WTC11 (cell line): Measurements from ENCODE around the gene ACTL8.

Experiments used
- CREM ChIP-seq: sonication (generic); formaldehyde crosslinking; IDR thresholded peaks from 2 replicates; pipeline ENCODE4 v1.8.1; 2022; ENCODE audit warnings: mild to moderate bottlenecking, missing genetic modification reagents, moderate library complexity
- FOXK1 ChIP-seq: sonication (generic); formaldehyde crosslinking; IDR thresholded peaks from 2 replicates; pipeline ENCODE4 v1.8.0; 2022; ENCODE audit warnings: mild to moderate bottlenecking, moderate library complexity, missing genetic modification reagents
- FOXP1 ChIP-seq: sonication (generic); formaldehyde crosslinking; IDR thresholded peaks from 2 replicates; pipeline ENCODE4 v1.8.0; 2022; ENCODE audit warnings: missing genetic modification reagents, mild to moderate bottlenecking, moderate library complexity, borderline replicate concordance
- KAT7 ChIP-seq: sonication (generic); formaldehyde crosslinking; IDR thresholded peaks from 2 replicates; pipeline ENCODE4 v1.8.1; 2023; ENCODE audit warnings: missing genetic modification reagents, mild to moderate bottlenecking, borderline replicate concordance
- NR1H2 ChIP-seq: sonication (generic); formaldehyde crosslinking; IDR thresholded peaks from 2 replicates; pipeline ENCODE4 v1.9.0; 2021; ENCODE audit warnings: mild to moderate bottlenecking, moderate library complexity, missing genetic modification reagents
- NR3C1 ChIP-seq: sonication (generic); formaldehyde crosslinking; conservative IDR thresholded peaks from 2 replicates; pipeline ENCODE4 v1.8.1; 2023; ENCODE audit warnings: low read depth, mild to moderate bottlenecking, missing genetic modification reagents
- TEAD4 ChIP-seq: sonication (generic); formaldehyde crosslinking; IDR thresholded peaks from 2 replicates; pipeline ENCODE4 v1.8.0; 2022; ENCODE audit warnings: mild to moderate bottlenecking, missing genetic modification reagents
- TP53 ChIP-seq: sonication (generic); formaldehyde crosslinking; IDR thresholded peaks from 2 replicates; pipeline ENCODE4 v1.8.1; 2023; ENCODE audit warnings: mild to moderate bottlenecking, missing genetic modification reagents
- ZNF263 ChIP-seq: sonication (generic); formaldehyde crosslinking; IDR thresholded peaks from 2 replicates; pipeline ENCODE4 v1.8.1; 2022; ENCODE audit warnings: low read depth, mild to moderate bottlenecking, moderate library complexity, missing genetic modification reagents
- TF ChIP-seq, protein P1 (sequence below): fragments of 200-600 bp; IDR thresholded peaks from 2 replicates; pipeline ENCODE4 v1.8.0; 2022; ENCODE audit warnings: antibody characterized with exemption
- TF ChIP-seq, protein P2 (sequence below): sonication (generic); formaldehyde crosslinking; conservative IDR thresholded peaks from 2 replicates; pipeline ENCODE4 v1.8.1; 2022; ENCODE audit warnings: mild to moderate bottlenecking, missing genetic modification reagents
- TF ChIP-seq, protein P3 (sequence below): sonication (generic); formaldehyde crosslinking; IDR thresholded peaks from 2 replicates; pipeline ENCODE4 v1.8.0; 2023; ENCODE audit warnings: mild to moderate bottlenecking, missing genetic modification reagents
- TF ChIP-seq, protein P4 (sequence below): fragments of 250-450 bp; sonication (Bioruptor Pico); IDR thresholded peaks from 2 replicates; pipeline ENCODE4 v1.9.0; 2021; ENCODE audit warnings: moderate library complexity, mild to moderate bottlenecking, inconsistent platforms, borderline replicate concordance

DNA sequence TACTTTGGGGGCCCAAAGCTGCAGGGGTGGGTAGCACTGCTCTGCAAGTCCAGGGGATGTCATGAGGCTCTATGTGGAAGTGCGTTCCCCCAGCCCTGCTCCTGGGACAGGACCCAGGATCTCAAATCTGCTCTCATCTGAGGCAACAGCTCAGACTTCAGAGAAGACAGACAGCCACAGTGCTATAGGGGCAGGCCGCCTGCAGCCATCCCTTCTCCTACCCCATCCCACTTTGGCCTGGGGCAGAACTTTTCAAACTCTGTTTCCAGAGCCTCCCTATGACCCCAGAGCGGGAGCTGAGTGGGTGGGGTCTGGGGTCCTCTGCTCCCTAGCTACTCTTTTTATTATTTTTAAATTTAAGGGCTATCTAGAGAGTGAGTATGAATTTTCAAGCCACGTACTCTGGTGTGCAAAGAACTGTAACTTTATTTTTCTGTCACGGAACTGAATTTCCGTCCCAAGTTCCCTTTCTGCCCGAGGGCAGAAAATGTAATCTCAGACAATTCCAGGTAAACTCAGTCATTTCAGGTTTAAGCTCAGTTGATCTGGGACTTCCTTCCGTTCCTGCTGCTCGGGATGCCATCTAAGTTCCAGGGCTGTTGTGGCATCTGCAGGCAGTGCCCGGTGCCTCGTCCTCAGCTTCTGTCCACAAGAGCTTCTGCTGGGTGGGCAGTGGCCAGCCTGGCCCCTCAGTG, 98.3 kb downstream of the ACTL8 start:
- TF ChIP-seq CREM: no peak
- TF ChIP-seq, protein P1, sequence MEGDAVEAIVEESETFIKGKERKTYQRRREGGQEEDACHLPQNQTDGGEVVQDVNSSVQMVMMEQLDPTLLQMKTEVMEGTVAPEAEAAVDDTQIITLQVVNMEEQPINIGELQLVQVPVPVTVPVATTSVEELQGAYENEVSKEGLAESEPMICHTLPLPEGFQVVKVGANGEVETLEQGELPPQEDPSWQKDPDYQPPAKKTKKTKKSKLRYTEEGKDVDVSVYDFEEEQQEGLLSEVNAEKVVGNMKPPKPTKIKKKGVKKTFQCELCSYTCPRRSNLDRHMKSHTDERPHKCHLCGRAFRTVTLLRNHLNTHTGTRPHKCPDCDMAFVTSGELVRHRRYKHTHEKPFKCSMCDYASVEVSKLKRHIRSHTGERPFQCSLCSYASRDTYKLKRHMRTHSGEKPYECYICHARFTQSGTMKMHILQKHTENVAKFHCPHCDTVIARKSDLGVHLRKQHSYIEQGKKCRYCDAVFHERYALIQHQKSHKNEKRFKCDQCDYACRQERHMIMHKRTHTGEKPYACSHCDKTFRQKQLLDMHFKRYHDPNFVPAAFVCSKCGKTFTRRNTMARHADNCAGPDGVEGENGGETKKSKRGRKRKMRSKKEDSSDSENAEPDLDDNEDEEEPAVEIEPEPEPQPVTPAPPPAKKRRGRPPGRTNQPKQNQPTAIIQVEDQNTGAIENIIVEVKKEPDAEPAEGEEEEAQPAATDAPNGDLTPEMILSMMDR: no peak
- TF ChIP-seq, protein P2, sequence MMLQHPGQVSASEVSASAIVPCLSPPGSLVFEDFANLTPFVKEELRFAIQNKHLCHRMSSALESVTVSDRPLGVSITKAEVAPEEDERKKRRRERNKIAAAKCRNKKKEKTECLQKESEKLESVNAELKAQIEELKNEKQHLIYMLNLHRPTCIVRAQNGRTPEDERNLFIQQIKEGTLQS: no peak
- TF ChIP-seq FOXK1: no peak
- no peak for TF ChIP-seq NR3C1 (CRISPR knock-in tag)
- no peak for TF ChIP-seq NR1H2 (CRISPR knock-in tag)
- no peak for TF ChIP-seq FOXP1 (CRISPR knock-in tag)
- no peak for TF ChIP-seq KAT7 (CRISPR knock-in tag)
- TF ChIP-seq, protein P3, sequence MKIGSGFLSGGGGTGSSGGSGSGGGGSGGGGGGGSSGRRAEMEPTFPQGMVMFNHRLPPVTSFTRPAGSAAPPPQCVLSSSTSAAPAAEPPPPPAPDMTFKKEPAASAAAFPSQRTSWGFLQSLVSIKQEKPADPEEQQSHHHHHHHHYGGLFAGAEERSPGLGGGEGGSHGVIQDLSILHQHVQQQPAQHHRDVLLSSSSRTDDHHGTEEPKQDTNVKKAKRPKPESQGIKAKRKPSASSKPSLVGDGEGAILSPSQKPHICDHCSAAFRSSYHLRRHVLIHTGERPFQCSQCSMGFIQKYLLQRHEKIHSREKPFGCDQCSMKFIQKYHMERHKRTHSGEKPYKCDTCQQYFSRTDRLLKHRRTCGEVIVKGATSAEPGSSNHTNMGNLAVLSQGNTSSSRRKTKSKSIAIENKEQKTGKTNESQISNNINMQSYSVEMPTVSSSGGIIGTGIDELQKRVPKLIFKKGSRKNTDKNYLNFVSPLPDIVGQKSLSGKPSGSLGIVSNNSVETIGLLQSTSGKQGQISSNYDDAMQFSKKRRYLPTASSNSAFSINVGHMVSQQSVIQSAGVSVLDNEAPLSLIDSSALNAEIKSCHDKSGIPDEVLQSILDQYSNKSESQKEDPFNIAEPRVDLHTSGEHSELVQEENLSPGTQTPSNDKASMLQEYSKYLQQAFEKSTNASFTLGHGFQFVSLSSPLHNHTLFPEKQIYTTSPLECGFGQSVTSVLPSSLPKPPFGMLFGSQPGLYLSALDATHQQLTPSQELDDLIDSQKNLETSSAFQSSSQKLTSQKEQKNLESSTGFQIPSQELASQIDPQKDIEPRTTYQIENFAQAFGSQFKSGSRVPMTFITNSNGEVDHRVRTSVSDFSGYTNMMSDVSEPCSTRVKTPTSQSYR (CRISPR knock-in tag): no peak
- TF ChIP-seq, protein P4, sequence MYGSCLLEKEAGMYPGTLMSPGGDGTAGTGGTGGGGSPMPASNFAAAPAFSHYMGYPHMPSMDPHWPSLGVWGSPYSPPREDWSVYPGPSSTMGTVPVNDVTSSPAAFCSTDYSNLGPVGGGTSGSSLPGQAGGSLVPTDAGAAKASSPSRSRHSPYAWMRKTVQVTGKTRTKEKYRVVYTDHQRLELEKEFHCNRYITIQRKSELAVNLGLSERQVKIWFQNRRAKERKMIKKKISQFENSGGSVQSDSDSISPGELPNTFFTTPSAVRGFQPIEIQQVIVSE (CRISPR knock-in tag): no peak
- TF ChIP-seq TP53 (CRISPR knock-in tag): no peak
- no peak for TF ChIP-seq TEAD4 (CRISPR knock-in tag)
- no peak for TF ChIP-seq ZNF263 (CRISPR knock-in tag)
